GM18508 (cell line): Measurements from ENCODE around the gene TBC1D22A.
"Not testable (repeated sequence)": the region's sequence is repeated elsewhere in the genome, so short reads cannot be mapped to it uniquely, and the experiment has no call there.

Experiments
- ATAC-seq: cut with Tn5 transposase; IDR thresholded peaks from one replicate; pipeline ENCODE4 v1.9.1; 2021; ENCODE audit warnings: moderate number of reproducible peaks; ENCODE audit not compliant: insufficient read depth, unreplicated experiment

The TBC1D22A gene, protein sequence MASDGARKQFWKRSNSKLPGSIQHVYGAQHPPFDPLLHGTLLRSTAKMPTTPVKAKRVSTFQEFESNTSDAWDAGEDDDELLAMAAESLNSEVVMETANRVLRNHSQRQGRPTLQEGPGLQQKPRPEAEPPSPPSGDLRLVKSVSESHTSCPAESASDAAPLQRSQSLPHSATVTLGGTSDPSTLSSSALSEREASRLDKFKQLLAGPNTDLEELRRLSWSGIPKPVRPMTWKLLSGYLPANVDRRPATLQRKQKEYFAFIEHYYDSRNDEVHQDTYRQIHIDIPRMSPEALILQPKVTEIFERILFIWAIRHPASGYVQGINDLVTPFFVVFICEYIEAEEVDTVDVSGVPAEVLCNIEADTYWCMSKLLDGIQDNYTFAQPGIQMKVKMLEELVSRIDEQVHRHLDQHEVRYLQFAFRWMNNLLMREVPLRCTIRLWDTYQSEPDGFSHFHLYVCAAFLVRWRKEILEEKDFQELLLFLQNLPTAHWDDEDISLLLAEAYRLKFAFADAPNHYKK

DNA sequence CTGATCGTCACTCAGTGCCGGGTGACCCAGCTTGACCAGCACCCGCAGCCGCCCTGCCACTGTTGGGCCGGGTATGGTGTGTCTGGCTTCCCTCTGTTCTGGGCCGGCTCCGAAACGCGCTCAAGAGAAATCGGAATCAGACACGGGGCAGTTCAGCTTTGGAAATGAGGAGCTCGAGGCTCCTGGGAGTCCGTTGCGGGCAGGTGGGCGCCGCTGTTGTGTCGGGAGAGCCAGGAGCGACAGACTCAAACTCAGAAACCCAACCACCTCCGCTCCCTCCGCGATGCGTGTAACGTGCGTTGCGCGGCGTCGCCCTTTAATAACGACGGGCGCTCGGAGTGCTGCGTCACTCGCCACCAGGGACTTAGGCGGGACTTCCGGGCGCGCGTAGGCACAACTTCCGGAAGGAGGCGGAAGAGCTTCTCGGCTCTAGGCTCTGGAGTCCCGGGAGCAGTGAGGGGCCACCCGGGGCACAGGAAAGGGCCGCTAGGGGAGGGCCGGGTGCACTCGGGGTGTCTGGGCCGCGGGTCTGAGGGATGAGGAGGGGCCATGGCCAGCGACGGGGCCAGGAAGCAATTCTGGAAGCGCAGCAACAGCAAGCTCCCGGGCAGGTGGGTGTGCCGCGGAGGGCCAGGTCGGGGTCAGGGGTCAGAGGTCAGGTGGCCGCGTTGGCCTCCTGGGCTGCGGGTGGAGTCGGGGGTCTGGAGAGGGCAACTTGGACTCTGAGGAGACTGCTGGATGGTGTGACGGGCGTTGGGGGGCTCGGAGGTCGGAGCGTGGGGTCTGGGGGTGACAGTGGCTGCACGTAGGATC is at the start of gene TBC1D22A:
Gene TBC1D22A (plus strand): TSS at position 413 of the 813 bp plus-strand sequence. CDS start 137 bp downstream, at position 550.
- no peak for ATAC-seq

DNA sequence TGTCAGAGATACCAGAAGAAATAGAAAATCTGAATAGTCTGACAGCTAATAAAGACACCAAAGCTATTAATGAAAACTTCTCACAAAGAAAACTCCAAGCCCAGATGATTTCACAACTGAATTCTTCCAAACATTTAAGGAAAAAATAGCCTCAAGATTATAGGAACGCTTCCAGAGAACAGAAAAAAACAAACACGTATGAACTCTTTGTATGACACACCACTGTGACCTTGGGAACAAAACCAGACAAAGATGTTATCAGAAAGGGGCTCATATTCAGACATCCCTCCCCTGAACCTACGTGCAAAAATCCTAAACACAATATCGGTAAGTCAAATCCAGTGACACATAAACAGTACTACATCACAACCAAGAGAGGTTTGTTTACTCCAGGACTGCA is 47.9 kb upstream of the TBC1D22A start:
- ATAC-seq, result no peak

DNA sequence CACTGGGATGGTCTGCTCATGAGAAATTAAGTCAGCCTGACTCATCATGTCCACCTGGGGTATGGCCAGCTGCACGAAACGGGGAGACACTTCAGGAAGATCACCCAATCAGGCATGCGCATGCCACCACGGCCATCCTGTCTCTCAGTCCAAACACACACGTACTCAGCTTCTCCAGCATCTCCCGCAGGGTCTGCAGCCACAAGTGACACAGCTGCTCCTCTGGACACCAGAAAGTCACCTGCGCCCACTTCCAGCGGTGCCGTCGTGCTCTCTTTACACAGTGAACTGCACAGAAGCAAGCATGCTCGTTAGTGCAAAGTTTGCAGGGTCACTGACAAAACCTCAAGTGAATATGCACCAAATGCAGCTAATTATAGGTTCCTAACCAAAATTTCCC is 42.5 kb upstream of the TBC1D22A start:
- no peak for ATAC-seq

DNA sequence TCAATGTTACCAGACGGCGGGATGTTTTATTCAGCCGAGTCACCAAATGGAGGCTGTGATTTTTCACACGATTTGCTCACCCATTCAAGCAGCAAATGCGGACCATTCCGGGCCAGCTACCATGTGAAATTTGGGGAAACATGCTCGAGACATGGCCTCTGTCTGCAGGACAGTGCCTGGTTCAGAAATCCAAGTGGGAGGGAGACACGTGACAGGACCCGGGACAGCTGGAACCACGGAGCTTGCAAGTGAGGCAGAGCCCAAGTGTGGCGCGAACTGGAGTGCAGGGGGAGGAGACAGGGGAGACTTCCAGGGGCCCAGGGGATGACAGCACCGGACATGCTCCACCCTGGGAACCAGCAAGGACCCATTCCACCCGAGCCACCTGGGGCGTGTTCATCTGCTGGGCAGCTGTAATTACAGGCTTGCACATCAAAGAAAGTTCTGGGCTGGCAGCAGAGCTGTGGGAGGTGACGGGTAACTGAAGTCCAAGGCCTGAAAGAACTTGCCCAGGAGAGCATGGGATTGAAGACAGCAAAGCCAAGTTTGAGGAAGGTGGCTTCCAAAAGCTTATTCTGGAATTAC is 40.9 kb upstream of the TBC1D22A start:
- no peak for ATAC-seq

DNA sequence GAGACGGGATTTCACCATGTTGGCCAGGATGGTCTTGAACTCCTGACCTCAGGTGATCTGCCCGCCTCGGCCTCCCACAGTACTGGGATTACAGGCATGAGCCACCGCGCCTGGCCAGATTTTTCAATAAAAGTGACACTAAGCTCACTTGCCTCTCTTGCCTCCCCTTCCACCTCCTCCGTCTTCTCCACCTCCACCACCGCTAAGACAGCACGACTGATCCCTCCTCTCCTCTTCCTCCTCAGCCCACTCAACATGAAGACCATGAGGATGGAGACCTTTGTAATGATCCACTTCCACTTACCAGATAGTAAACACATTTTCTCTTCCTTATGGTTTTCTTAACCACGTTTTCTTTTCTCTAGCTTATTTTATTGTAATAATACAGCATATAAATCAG is 38.6 kb upstream of the TBC1D22A start:
- ATAC-seq, result no peak

DNA sequence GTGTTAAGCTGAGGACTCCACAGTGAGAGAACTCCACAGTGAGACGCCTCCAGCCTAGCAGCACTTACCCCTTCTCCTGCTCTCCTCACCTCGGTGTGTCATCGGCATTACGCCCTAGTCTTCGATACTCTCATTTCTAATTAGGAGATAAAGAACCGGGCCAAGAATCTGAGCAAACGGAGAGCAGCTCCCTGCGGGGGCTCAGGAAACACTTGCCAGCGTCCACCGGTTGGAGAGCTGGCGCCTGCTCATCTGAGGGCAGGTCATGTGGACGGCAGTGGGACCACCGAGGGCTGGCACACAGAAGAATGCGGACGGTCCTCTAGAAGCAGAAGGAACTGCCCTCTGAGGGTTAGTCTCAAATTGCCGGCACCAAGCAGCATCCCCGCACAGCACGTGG is 37.4 kb upstream of the TBC1D22A start:
- no peak for ATAC-seq

DNA sequence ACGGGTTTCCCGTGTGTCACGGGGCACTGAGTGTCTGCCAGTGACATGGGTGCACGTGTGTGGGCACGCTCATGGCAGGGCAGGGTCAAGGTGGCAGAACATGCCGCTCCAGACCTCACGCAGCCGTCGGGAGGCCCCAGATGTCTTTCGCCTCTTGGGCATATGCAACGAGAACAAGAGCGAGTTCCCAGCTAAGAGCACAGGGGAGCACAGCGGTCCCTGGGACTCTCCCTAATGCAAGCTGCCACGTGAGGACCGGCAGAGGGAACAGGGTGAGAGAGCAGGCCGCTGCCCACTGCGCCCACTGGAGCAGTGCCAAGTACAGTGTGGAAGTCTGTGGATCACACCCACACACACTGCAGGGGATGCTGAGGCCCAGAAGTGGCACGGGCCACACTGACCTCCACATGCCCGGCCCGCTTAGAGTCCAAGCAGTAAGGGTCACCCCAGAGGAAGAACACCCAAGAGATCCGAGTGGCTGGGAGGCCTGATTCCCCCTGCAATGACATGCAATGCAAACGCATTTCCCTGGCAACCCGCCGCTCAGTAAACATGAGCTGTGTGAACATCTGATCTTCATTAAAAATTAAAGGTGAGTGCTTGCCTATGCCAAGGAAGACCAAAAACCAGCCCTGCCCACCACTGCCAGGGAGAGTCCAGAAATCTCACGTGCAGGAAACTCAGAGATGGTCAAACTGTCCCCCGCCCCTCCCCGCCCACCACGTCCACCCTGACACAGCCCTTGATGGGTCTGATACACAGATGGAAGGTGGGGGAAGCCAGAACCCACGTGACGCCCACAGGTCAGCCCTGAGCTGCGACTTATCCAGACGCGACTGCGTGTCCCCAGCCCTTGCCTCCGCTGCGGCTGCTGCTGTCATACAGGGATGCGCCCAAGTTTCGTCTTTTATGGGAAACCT is 36.1 kb upstream of the TBC1D22A start:
- ATAC-seq, result no peak

DNA sequence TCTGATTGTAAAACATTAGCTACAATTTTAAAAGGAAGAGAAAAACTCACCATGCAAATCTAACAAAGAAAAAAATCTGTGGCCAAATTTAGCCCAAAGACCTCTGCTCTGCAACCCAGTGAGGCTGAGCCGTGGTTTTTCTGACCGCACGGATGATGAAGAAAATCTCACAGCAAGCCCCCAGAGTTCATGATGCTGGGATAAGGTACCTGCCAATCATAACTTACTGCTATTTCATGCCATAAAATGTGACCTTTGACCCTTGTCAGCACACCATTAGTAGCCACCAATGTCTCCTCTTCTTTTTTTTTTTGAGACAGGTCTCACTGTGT is 35.5 kb upstream of the TBC1D22A start:
- no peak for ATAC-seq

DNA sequence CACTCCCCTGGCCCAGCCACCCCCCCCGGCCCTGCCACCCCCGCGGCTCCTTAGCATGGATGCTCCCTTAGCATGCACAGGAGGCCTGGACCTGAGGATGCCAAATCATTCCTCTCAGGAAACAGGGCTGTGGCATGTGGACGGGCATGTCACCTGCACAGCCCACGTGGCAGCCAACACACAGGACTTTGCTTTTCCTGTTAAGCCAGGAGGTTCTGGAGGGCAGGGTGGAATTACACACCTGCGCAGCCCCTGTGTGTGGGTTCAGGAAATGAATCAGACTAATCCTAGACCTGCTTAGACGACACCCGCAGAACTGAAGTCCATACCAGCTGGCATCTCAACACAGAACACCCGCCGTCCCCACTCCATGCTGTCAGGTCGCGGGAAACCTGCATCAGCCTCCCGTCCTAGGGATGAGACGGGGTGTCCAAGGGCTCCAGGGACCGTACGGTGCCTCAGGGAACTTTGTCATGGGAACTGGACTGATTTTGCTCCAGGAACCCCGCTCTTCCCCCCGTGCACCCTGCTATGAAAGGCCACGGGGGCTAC is 34.6 kb upstream of the TBC1D22A start:
- ATAC-seq, result no peak

DNA sequence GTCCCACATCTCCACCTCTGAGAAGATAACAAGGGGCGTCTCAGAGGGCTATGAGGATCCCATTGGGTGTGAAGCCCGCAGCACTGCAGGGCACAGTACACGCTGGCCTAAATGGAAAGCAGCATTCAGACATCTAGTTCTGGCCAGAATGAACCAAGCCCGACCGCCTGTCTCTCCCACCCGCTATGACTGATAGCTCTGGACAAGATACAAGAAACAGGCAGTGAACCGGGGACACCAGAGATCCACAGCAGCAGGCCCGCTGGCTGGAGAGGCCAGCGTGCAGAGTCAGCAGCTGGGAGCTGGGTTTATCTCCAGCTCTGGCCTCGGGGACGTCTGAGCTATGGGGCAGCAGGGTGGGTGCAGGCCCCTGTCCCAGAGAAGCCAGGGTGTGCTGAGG is 34.0 kb upstream of the TBC1D22A start:
- no peak for ATAC-seq

DNA sequence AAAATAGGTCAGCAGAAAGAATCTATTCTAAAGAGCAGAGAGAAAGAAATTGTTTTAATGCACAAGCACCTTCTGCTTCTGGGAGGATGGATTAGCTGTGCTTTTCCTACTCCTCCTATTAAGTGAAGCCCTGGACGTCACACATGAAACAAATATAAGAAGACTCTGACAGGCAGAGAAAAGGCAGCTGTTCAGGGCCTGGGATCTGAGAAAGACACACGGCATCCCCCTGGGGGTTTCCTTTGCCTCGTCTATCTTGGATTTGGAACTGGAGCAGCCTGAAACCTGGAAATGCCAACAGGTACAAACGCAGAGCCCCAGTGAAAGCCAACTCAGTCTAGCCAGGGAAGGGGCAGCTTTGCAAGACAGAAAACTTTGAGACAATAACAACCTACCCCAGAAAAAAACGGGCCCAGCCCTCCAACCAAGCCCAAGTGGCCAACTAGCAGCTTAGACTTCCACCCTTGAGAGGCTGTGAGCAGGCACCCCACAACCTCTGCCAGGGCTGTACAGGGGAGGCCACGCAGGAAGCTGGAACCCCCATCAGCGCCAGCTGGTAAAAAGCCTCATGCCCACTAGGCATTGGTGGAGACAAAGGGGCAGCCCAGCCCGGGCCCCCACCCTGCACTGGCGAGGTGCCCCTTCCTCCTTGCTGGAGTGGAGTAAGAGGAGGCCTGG is 31.7 kb upstream of the TBC1D22A start:
- ATAC-seq, result no peak

DNA sequence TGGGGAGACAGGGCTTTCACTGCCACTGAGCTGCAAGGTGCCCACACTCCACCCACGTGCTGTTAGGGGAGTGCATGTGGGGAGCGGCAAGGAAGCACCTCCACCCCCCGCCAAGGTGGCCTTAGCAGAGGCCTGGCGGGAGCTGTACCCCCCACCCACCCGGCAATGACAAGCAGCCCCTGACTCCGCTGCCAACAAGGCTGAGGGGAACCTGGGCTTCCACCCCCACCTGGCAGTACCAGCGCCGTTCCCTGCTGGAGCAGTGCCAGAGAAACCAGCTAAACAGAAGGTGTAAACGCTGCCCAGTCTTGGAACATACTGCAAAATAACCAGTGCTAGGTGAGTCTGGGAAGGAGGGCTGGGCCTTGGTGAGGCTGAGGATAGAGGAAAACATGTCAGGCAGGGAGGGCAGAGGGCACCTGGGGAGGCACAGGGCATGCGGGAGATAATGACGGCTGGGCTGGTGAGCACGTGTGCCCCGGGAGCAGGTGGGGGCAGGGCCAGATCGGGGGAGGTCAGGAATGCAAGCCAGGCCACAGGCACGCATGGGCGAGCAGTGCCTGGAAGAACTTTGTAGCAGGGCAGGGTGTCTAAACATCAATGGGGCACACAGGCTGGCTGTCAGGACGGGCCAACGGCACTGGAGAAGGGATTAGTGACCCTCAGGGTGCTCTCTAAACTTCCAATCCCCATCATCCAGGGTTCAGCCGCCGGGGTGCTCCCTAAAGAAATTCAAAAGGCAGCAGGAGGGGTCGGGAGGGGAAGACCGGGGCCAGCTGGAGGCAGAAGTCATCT is 31.0 kb upstream of the TBC1D22A start:
- no peak for ATAC-seq

DNA sequence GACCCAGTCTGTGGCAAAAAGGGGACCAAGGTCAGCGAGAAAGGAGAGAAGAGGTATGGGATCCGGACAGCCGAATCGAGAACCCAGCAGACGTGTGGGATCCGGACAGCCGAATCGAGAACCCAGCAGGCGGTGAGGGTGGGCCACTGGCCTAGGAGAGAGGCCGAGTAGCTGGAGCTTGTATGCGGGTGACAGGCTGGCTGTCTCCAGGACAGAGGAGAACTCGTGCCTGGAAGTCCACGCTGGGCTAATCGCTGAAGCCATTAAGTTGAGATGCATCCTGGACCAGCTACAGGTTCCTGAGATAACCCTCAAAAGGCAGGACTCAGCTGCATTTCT is 30.4 kb upstream of the TBC1D22A start:
- ATAC-seq, result no peak

DNA sequence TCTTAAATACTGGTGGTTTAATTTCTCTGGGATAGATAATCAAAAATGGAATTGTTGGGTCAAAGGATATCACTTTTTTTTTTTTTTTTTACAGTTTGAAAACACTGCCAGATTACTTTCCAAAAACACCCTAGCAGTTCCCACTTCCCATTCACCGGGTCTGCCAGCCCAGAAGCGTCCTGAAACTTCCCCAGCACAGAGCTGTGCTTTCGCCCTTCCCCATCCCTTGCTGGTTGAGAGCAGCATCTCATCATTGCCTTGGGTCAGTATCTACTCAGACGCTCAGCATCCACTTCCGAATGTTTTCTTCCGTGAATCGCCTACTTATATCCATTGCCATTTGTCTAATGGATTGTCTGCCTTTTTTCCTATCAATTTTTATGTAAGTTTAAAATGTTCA is 29.9 kb upstream of the TBC1D22A start:
- ATAC-seq, result no peak

DNA sequence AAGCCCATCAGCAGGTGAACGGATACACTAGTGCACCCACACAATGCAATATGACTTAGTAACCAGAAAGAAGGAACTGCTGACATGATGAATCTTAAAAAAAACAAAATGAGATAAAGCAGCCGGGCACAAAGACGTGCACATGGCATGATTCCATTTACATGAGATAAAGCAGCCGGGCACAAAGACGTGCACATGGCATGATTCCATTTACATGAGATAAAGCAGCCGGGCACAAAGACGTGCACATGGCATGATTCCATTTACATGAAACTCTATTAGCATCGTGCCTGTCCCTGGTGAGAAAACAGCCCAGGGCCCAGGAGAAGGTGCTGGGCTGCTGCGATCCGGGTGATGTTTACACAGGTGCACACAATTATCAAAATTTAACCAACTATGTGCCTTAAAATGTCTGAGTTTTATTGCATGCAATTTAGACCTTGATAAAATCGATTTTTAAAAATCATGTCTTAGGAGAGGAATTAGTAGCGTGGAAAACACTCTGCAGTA is 28.2 kb upstream of the TBC1D22A start:
- ATAC-seq, result not testable (repeated sequence)

DNA sequence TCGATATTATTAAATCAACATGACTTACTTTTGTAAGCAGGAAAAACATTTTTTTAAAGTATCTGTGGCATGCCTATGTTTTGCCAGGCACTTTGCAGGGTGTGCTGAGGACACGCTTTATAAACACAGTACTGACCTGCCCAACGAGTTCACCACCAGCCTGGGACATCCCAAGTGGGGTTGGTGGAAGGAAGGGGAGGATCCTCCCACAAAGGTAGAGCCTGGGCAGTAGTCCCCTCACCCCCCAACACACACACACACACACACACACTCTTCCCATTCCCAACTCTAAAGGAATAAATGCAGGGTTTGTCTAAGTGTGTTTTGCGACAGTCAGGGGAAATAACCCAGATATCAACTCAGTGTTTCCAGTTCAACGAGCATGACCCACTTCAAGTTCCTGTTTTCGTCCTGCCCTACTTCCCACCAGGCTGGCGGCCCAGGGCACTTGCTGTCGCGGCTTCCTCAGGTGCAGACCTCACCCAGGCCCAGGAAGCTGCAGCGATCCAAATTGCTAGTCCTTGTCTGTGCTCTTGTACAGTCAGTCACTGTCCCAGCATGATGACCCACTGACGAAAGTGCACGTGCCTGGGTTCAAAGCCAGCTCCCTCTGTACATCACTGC is 27.5 kb upstream of the TBC1D22A start:
- ATAC-seq, result no peak

DNA sequence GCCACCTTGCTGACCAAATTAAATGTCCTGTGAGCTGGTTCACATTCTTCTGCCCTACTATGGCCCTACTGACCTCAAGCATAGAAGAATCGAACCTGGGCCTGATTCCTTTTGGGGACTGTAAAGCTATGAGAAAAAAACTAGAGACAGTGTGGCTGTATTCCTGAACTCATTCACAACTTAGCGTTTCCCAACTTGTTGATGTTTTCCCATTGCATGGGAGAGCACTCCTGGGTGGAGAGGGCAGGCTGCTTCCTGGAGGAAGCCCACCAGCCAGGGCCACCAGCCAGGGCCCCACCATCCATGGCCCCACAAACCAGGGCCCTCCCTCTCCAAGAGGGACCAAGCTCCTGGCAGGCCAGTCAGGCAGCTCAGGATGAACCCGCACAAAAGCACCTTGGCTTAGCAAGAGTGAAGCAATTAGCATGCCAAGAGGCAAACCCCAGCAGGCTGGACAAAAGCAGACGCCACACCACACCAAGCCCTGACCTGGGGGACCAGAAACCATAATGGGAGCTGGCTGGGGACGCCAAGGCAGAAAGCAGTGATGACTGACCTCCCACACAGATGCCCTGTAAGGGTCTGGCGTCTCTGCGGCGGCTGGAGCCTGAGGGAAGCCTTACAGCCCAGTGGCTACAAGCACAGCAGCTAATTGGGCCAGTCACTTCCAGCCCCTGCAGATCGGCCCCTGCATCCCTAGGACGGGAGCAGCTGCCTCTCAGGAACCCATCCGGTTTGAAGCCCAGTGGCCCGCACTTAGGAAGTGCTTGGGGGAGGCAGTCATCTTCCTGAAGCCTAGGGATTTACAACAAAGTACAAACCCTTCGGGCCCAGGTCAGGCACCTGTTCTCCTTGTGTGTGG is 26.5 kb upstream of the TBC1D22A start:
- no peak for ATAC-seq
